HepG2 (cell line): ENCODE results near the gene STAT1. TPM values are rescaled to one million over a fixed set of nuclear protein-coding genes. Genes with fewer than 3 reads are reported as not detected.

Experiments used
- ATAC-seq: fragments of 200-7000 bp; cut with Tn5 transposase; 3 replicates; pipeline ENCODE4 v1.9.1; 2020; ENCODE audit warnings: mild to moderate bottlenecking, moderate library complexity
- BruUV-seq: library from RNA; stranded (reverse); fragments of 400-500 nt; replicated peaks from 2 replicates; lab custom pipeline; 2021; lab: Mats Ljungman, UMichigan
- CTCF ChIA-PET: fragments of 300-600 bp; formaldehyde crosslinking; extraction: SDS; loops from one replicate; lab custom pipeline; 2021; ENCODE audit warnings: low total read pairs, inconsistent platforms, low intra/inter-chr PET ratio; lab: Yijun Ruan, JAX
- POLR2A ChIA-PET: fragments of 350-600 bp; sonication (Branson Sonifier 250); formaldehyde crosslinking; loops from one replicate; lab custom pipeline; 2020; ENCODE audit warnings: antibody characterized with exemption, inconsistent platforms; lab: Yijun Ruan, JAX
- DNase-seq: peaks from one replicate; pipeline ENCODE4 v3.0.0-alpha.2; 2015; ENCODE audit warnings: low spot score
- FAIRE-seq: peaks from 3 replicates; lab custom pipeline; 2011; peaks lifted over from hg19 to GRCh38; lab: Jason Lieb, UNC
- H2AFZ ChIP-seq: one replicate; pipeline ENCODE4 v1.6.1; 2011; ENCODE audit warnings: low read length, inconsistent platforms
- H3K27ac ChIP-seq: fragments of 300-600 bp; 3 replicates; pipeline ENCODE4 v1.8.0; 2011; ENCODE audit warnings: mixed run types, mild to moderate bottlenecking, mixed read lengths, low read length, inconsistent platforms; ENCODE audit not compliant: insufficient read depth; ENCODE audit errors: extremely low read length
- H3K27me3 ChIP-seq, 2 experiments: fragments of 200-600 bp in 1 of 2; 2 replicates in 1 of 2; 3 replicates in 1 of 2; pipeline versions ENCODE4 v1.6.0 to v1.8.0; 2011; ENCODE audit warnings: low read length in 2 of 2, mild to moderate bottlenecking in 2 of 2, moderate library complexity in 2 of 2, inconsistent platforms in 1 of 2; ENCODE audit not compliant: insufficient read depth in 2 of 2, control insufficient read depth in 1 of 2
- H3K36me3 ChIP-seq, 2 experiments: fragments of 200-600 bp in 1 of 2; replicated peaks in 1 of 2; 2 replicates in 1 of 2; 3 replicates in 1 of 2; pipeline versions ENCODE4 v1.5.1 to v1.8.0; 2011; ENCODE audit warnings: low read length in 2 of 2, inconsistent platforms in 1 of 2; ENCODE audit not compliant: insufficient read depth in 2 of 2, control insufficient read depth in 1 of 2
- H3K4me1 ChIP-seq: 2 replicates; pipeline ENCODE4 v1.5.1; 2012; ENCODE audit warnings: low read length, inconsistent platforms; ENCODE audit not compliant: insufficient read depth
- H3K4me2 ChIP-seq: 2 replicates; pipeline ENCODE4 v1.6.0; 2011; ENCODE audit warnings: low read depth, low read length, inconsistent platforms
- H3K4me3 ChIP-seq, 3 experiments: fragments of 200-600 bp in 1 of 3; sonication (generic), shearing (Covaris generic) in 1 of 3; replicated peaks in 1 of 3; 2 replicates each; pipeline ENCODE4 v1.5.1; 2011 to 2016; ENCODE audit warnings: low read length in 3 of 3, inconsistent platforms in 2 of 3, low read depth in 2 of 3, mild to moderate bottlenecking in 2 of 3, control low read depth in 1 of 3, mixed read lengths in 1 of 3; ENCODE audit not compliant: insufficient read depth in 1 of 3
- H3K79me2 ChIP-seq: one replicate; pipeline ENCODE4 v1.6.1; 2011; ENCODE audit warnings: low read length, inconsistent platforms; ENCODE audit not compliant: insufficient read depth
- H3K9ac ChIP-seq: 2 replicates; pipeline ENCODE4 v1.6.0; 2011; ENCODE audit warnings: mild to moderate bottlenecking, low read depth, low read length, inconsistent platforms; ENCODE audit not compliant: insufficient read depth
- H3K9me3 ChIP-seq: 2 replicates; pipeline ENCODE4 v1.5.1; 2012; ENCODE audit warnings: mild to moderate bottlenecking, low read length
- H4K20me1 ChIP-seq: 2 replicates; pipeline ENCODE4 v1.6.0; 2011; ENCODE audit warnings: inconsistent platforms, mild to moderate bottlenecking, low read length, moderate library complexity; ENCODE audit not compliant: insufficient read depth
- ARHGAP35 ChIP-seq: sonication (generic); formaldehyde crosslinking; IDR thresholded peaks from 2 replicates; pipeline ENCODE4 v1.9.0; 2022; ENCODE audit warnings: mild to moderate bottlenecking, inconsistent platforms, moderate library complexity, missing genetic modification reagents, borderline replicate concordance
- CEBPB ChIP-seq: IDR thresholded peaks from 2 replicates; pipeline ENCODE4 v1.6.1; 2011; ENCODE audit warnings: low read depth, low read length, improper control_type of control experiment, borderline replicate concordance
- CREM ChIP-seq, 2 experiments: sonication (generic) in 1 of 2; formaldehyde crosslinking in 1 of 2; IDR thresholded peaks; 2 replicates each; pipeline versions ENCODE4 v1.4.0 to v1.6.1; 2016 to 2020; ENCODE audit warnings: antibody characterized with exemption in 1 of 2, mild to moderate bottlenecking in 1 of 2, missing genetic modification reagents in 1 of 2
- ESRRA ChIP-seq: sonication (generic); formaldehyde crosslinking; IDR thresholded peaks from 2 replicates; pipeline ENCODE4 v1.5.1; 2020; ENCODE audit warnings: mild to moderate bottlenecking, low read depth, missing genetic modification reagents
- HHEX ChIP-seq: IDR thresholded peaks from 2 replicates; pipeline ENCODE4 v1.6.1; 2016; ENCODE audit warnings: control low read depth
- KLF11 ChIP-seq: IDR thresholded peaks from 2 replicates; pipeline ENCODE4 v1.6.1; 2016; ENCODE audit warnings: missing compliant biosample characterization
- RBFOX2 ChIP-seq: fragments of 200-400 bp; formaldehyde crosslinking; IDR thresholded peaks from 2 replicates; pipeline ENCODE4 v1.6.1; 2017; ENCODE audit warnings: low read depth, mild to moderate bottlenecking, low read length
- REST ChIP-seq, 2 experiments: IDR thresholded peaks; 2 replicates each; pipeline ENCODE4 v1.6.1; 2011 to 2012; ENCODE audit warnings: low read length in 2 of 2, borderline replicate concordance in 1 of 2, low read depth in 1 of 2, mild to moderate bottlenecking in 1 of 2, moderate library complexity in 1 of 2
- SETDB1 ChIP-seq: sonication (generic); formaldehyde crosslinking; IDR thresholded peaks from 2 replicates; pipeline ENCODE4 v1.5.1; 2020; ENCODE audit warnings: missing genetic modification reagents, mild to moderate bottlenecking, borderline replicate concordance
- SIX1 ChIP-seq: sonication (generic); formaldehyde crosslinking; IDR thresholded peaks from 2 replicates; pipeline ENCODE4 v1.4.0; 2020; ENCODE audit warnings: missing genetic modification reagents, borderline replicate concordance
- SMARCE1 ChIP-seq: fragments of 450-650 bp; IDR thresholded peaks from 2 replicates; pipeline ENCODE4 v1.6.1; 2017; ENCODE audit warnings: borderline replicate concordance
- TEAD3 ChIP-seq: optimal IDR thresholded peaks from 2 replicates; pipeline ENCODE3; 2016; ENCODE audit warnings: borderline replicate concordance
- WIZ ChIP-seq: sonication (generic); formaldehyde crosslinking; IDR thresholded peaks from 2 replicates; pipeline ENCODE4 v1.5.1; 2020; ENCODE audit warnings: mild to moderate bottlenecking, missing genetic modification reagents
- ZNF326 ChIP-seq: sonication (generic); formaldehyde crosslinking; IDR thresholded peaks from 2 replicates; pipeline ENCODE4 v1.4.0; 2020; ENCODE audit warnings: missing genetic modification reagents, borderline replicate concordance
- ZNF501 ChIP-seq: sonication (generic); formaldehyde crosslinking; IDR thresholded peaks from 2 replicates; pipeline ENCODE4 v1.5.1; 2020; ENCODE audit warnings: mild to moderate bottlenecking, moderate library complexity, missing genetic modification reagents
- ZNF720 ChIP-seq: sonication (generic); formaldehyde crosslinking; IDR thresholded peaks from 2 replicates; pipeline ENCODE4 v1.4.0; 2020; ENCODE audit warnings: missing genetic modification reagents
- ZNF724P ChIP-seq: sonication (generic); formaldehyde crosslinking; IDR thresholded peaks from 2 replicates; pipeline ENCODE4 v1.8.0; 2022; ENCODE audit warnings: missing genetic modification reagents, borderline replicate concordance
- WGBS: methylation state at CpG from one replicate; pipeline ENCODE4 v1.1.6; 2017; ENCODE audit warnings: low lambda C conversion rate; 5-methylcytosine and 5-hydroxymethylcytosine counted together
- in situ Hi-C: cut with HindIII; loops from 2 replicates; pipeline ENCODE4 v1.10.0; 2017; ENCODE audit warnings: low pct_unique_long_range_greater_than_20kb; ENCODE audit not compliant: extremely low pct_ligation_motif_present
- intact Hi-C: fragments of 100-400 bp; cut with micrococcal nuclease; formaldehyde crosslinking; loops from one replicate; pipeline ENCODE4 v1.10.0; 2022; ENCODE audit not compliant: unreplicated experiment
- polyA plus RNA-seq, 8 experiments: library from polyadenylated mRNA; depleted of rRNA in 3 of 8; stranded (reverse) in 7 of 8; unstranded in 1 of 8; fragments of >200 nt; fragmentation: Illumina TruSeq in 4 of 8; extraction: Trizol in 4 of 8; gene quantifications; 2 replicates each; pipeline versions ENCODE4 v1.2.1 to v1.2.3, GENCODE V29; 2011 to 2016; ENCODE audit warnings: low read depth in 4 of 8, missing spikeins in 1 of 8, mixed read lengths in 1 of 8; ENCODE audit not compliant: insufficient read depth in 1 of 8
- total RNA-seq, 5 experiments: library from RNA; depleted of rRNA; stranded (reverse); fragments of >200 nt; fragmentation: Illumina TruSeq; extraction: Trizol; gene quantifications; 2 replicates each; pipeline ENCODE4 v1.2.3, GENCODE V29; 2016; ENCODE audit warnings: low read depth in 1 of 5
- TF ChIP-seq, protein P1 (sequence below): IDR thresholded peaks from 2 replicates; pipeline ENCODE4 v1.6.1; 2016; ENCODE audit warnings: missing compliant biosample characterization, missing genetic modification reagents, borderline replicate concordance

STAT1 gene
- total and polyA plus RNA-seq, 2 of the 13 experiments (the other 11 are each of a cell fraction or from before 2014, with no cell fraction given) = 21.8 to 59.6 TPM

- Histone ChIP-seq H3K4me2 (peak overlapping the region; percentile 87), H3K9me3 (no peaks in the 10 kb centered on the region), H3K9ac (peak overlapping the region; percentile 80), H3K4me3 (peak overlapping the region; percentile 81 to 92 (median 89)), H3K36me3 (peaks cover 6 to 28% of the 10 kb centered on the region in 2 experiments; a peak in 3 of 5 replicates), H4K20me1 (no peaks in the 10 kb centered on the region), H3K79me2 (peaks cover 17% of the 10 kb centered on the region), H3K4me1 (peaks cover 29% of the 10 kb centered on the region), H3K27ac (peak overlapping the region; percentile 81), H3K27me3 (no peaks in the 10 kb centered on the region; a peak in 1 of 5 replicates), H2AFZ (no peak overlapping the region)
- DNase-seq = peak; percentile 31
- ChIA-PET CTCF (no interaction called here), POLR2A (interaction anchor here (1.6 to 1.9 kb wide), 2 partner anchors 7 to 204 kb away, joined by 6 to 10 read pairs; no protein-coding TSS in a partner anchor)
- no peak for FAIRE-seq
- BruUV-seq = TSS peak; percentile 60
- ATAC-seq = peak; percentile 24
- WGBS = 32% methylated on average over 14 of the region's 14 CpGs
- in situ Hi-C loops (no loop called here), intact Hi-C loops (loop anchor here (1.0 to 10.0 kb wide), 4 partner anchors 8 to 678 kb away; no protein-coding TSS in a partner anchor)
- TF ChIP-seq SMARCE1 = no peak
- TF ChIP-seq CREM (IDR thresholded peaks at IDR 0.05) = 0 out of 2 replicates have a peak, but pooled peaks have one; percentile 15
- TF ChIP-seq CREM (CRISPR knock-in tag; IDR thresholded peaks at IDR 0.05) = no peak
- TF ChIP-seq, protein P1, sequence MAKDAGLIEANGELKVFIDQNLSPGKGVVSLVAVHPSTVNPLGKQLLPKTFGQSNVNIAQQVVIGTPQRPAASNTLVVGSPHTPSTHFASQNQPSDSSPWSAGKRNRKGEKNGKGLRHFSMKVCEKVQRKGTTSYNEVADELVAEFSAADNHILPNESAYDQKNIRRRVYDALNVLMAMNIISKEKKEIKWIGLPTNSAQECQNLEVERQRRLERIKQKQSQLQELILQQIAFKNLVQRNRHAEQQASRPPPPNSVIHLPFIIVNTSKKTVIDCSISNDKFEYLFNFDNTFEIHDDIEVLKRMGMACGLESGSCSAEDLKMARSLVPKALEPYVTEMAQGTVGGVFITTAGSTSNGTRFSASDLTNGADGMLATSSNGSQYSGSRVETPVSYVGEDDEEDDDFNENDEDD (CRISPR knock-in tag) = no peak
- peak; percentile 96 for TF ChIP-seq CEBPB
- TF ChIP-seq ESRRA (CRISPR knock-in tag) = no peak
- TF ChIP-seq REST (IDR thresholded peaks at IDR 0.05; ENCODE audit: borderline replicate concordance in 1 of 2, low read depth in 1 of 2, low read length in 2 of 2) = 0 out of 4 replicates have a peak, but pooled peaks of 1 of the 2 experiments have one; percentile 10
- 0 out of 2 replicates have a peak, but pooled peaks have one; percentile 74 for TF ChIP-seq SETDB1 (CRISPR knock-in tag)
- no peak for TF ChIP-seq RBFOX2
- TF ChIP-seq WIZ (CRISPR knock-in tag) = no peak
- TF ChIP-seq ZNF724P = no peak
- no peak for TF ChIP-seq TEAD3 (CRISPR knock-in tag)
- no peak for TF ChIP-seq KLF11
- TF ChIP-seq ARHGAP35 (CRISPR knock-in tag) = no peak
- TF ChIP-seq ZNF720 (CRISPR knock-in tag) = no peak
- TF ChIP-seq SIX1 (CRISPR knock-in tag) = no peak
- TF ChIP-seq ZNF501 (CRISPR knock-in tag) = no peak
- no peak for TF ChIP-seq HHEX (CRISPR knock-in tag)
- no peak for TF ChIP-seq ZNF326 (CRISPR knock-in tag)
These were observed 908 bp downstream of the STAT1 start for GRCh38 chr2:191012845-191013681.
